LNCAP (cell line): ENCODE data around the gene SLC35A4.

ENCODE experiments used
- CTCF ChIP-seq: fragments of 450-650 bp; IDR thresholded peaks from 2 replicates; pipeline ENCODE4 v1.5.1; 2017; ENCODE audit warnings: mild to moderate bottlenecking

The SLC35A4 gene

GRCh38 chr5:140609126-140609525 lies 44.5 kb downstream of the SLC35A4 start:
- TF ChIP-seq CTCF: no peak

DNA sequence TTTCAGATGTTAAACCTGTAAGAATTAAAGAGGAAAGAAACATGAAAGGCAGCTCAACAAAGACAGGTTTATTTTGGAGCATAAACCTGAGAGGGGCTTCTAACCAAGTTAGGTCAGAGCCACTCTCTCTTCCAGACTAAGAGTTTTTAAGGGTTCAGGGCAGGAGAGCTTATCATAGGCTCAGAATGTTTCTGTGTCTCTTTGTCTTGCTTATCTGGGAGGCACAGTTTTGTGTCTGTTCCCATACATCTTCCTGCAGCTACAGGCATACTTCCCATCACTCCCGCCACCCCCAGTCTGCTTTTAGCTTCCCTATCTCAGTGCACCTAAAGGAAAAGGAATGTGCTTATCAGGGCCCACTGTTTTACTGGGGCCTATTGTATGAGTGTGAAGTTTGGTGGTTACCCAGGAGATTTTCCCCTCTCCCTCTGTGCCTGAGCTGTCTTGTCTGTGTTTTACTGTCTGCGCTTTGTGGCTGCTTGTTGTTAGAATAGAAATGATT lies 46.4 kb downstream of the SLC35A4 start:
- no peak for TF ChIP-seq CTCF
